GM13977 (cell line): ENCODE data around the gene SPIRE1.

Experiments used
- DNase-seq: peaks from one replicate; pipeline ENCODE4 v3.0.0; 2012; ENCODE audit warnings: low spot score
- CTCF ChIP-seq: IDR thresholded peaks from 2 replicates; pipeline ENCODE4 v1.5.1; 2012; ENCODE audit warnings: mild to moderate bottlenecking, control low read depth; ENCODE audit not compliant: insufficient read depth; ENCODE audit errors: extremely low read depth, missing control alignments
- in situ Hi-C: fragments of 300-500 bp; cut with MboI; formaldehyde crosslinking; loops from one replicate; pipeline ENCODE4 v1.12.0; 2022; ENCODE audit warnings: low sequenced_read_pairs, low pct_unique_long_range_greater_than_20kb, mixed read lengths, inconsistent platforms; ENCODE audit not compliant: unreplicated experiment

SPIRE1 gene

GRCh38 chr18:12639990-12640880 is 17.7 kb downstream of the SPIRE1 start:
- in situ Hi-C loops, result no loop called here
- DNase-seq, result no peak
- no peak for TF ChIP-seq CTCF

- no peak for TF ChIP-seq CTCF
- in situ Hi-C loops, result no loop called here
- no peak for DNase-seq
These were observed 19.2 kb downstream of the SPIRE1 start for GRCh38 chr18:12638644-12639124.

GRCh38 chr18:12637901-12638643 is 19.8 kb downstream of the SPIRE1 start:
- TF ChIP-seq CTCF, result no peak
- in situ Hi-C loops, result no loop called here
- DNase-seq, result no peak

GRCh38 chr18:12637393-12637792 is 20.5 kb downstream of the SPIRE1 start:
- in situ Hi-C loops, result no loop called here
- no peak for DNase-seq
- no peak for TF ChIP-seq CTCF

- no peak for DNase-seq
- TF ChIP-seq CTCF, result no peak
- in situ Hi-C loops, result no loop called here
These were observed 26.0 kb downstream of the SPIRE1 start for GRCh38 chr18:12631831-12632477.

- no peak for TF ChIP-seq CTCF
- in situ Hi-C loops, result no loop called here
- no peak for DNase-seq
These were observed 27.8 kb downstream of the SPIRE1 start for GRCh38 chr18:12630136-12630535.
